Measurements from ENCODE around the gene OCA2.

DNA sequence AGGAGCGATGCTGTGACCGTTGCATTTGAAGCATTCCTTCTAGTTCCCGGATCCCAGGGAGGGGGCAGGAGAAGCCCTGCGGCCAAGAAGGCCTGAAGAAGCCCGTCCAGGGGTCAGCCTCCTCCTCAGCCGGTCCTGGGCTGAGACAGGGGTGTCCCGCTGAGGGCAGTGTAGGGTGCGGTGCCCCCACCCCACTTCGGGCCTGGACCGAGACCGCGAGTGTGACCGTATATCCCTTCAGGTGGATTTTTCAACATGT, 2.8 kb downstream of the OCA2 start:
- TF ChIP-seq, protein P1, sequence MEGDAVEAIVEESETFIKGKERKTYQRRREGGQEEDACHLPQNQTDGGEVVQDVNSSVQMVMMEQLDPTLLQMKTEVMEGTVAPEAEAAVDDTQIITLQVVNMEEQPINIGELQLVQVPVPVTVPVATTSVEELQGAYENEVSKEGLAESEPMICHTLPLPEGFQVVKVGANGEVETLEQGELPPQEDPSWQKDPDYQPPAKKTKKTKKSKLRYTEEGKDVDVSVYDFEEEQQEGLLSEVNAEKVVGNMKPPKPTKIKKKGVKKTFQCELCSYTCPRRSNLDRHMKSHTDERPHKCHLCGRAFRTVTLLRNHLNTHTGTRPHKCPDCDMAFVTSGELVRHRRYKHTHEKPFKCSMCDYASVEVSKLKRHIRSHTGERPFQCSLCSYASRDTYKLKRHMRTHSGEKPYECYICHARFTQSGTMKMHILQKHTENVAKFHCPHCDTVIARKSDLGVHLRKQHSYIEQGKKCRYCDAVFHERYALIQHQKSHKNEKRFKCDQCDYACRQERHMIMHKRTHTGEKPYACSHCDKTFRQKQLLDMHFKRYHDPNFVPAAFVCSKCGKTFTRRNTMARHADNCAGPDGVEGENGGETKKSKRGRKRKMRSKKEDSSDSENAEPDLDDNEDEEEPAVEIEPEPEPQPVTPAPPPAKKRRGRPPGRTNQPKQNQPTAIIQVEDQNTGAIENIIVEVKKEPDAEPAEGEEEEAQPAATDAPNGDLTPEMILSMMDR (IDR thresholded peaks at IDR 0.05 in 8 of 11, conservative IDR thresholded peaks at IDR 0.05 in 3 of 11) = no peak
- no peak for TF ChIP-seq POLR2A (IDR thresholded peaks at IDR 0.05)
- no peak for TF ChIP-seq POLR2AphosphoS5 (IDR thresholded peaks at IDR 0.05)
